Measurements from ENCODE around the gene ANKHD1. TPM values are rescaled to one million over a fixed set of nuclear protein-coding genes. Genes with fewer than 3 reads are reported as not detected.

The ANKHD1 gene
- total RNA-seq (2014; rRNA removed; shearing (Covaris generic)): 63.7 and 82.0 TPM in 2 replicates

GRCh38 chr5:140401362-140402257 lies at the start of gene ANKHD1:
ANKHD1 (plus strand) TSS chr5:140401833; CDS start chr5:140401968, 135 bp downstream.
- Histone ChIP-seq H3K36me3 (peaks cover 8% of the 10 kb centered on the region), H3K9me3 (replicated peaks) (peaks cover 5% of the 10 kb centered on the region; the same call in 1 of the 2 replicates)

GRCh38 chr5:140355546-140355945 lies 46.1 kb upstream of the ANKHD1 start:
- DNase-seq (ENCODE audit: low read depth in 1 of 2, low spot score in 2 of 2): no peak
- H3K36me3 ChIP-seq: no peaks in the 10 kb centered on the region

More at GRCh38 chr5:140401362-140402257, at the start of gene ANKHD1:
- Histone ChIP-seq H3K27me3 (replicated peaks) (no peaks in the 10 kb centered on the region), H3K4me3 (peak within 1 kb of the TSS; percentile 85), H3K27ac (peak within 1 kb of the TSS; percentile 42), H3K4me1 (replicated peaks) (peaks cover 11% of the 10 kb centered on the region)
- peak; percentile 100 for DNase-seq (ENCODE audit: low read depth in 1 of 2, low spot score in 2 of 2)

DNA sequence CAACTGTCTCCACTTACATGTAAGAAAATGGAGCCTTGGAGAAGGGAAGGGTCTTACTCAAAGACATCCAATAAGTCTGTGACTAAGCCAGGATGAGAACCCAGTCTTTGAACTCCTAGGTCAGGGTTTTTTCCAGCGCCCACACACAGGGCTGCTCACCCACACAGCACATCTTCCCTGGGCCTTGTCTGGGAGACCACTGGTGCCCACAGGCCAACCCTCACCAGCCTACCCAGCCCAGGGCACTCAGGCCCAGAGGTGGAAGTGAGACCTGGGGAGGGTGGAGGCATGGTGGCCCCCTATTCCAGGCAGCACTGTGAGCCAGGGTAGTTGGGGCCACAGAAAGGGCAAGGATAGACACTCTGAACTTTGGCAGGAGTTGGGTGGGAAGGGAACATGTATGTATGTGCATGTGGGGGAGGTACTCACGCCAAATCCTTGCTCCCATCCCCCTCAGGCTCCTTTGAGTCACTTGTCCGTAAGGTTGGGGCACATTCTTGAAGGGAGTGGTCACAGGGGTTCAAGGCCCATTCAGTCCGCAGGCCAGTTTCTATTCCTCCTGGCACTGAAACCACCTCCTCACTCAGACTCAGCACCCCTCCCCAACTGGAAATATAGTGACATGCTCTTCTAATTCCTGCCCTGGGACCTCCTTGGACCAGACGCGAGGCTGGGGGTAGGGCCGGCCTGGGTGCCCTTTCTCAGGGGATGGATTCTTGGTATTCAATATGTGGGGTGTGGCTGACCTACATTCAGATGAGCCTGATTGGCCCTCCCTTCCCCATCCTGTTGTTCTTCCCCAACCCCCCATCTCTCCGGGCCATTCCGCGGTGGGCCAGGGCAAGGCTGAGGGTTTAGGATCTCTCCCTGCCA lies 44.5 kb upstream of the ANKHD1 start:
- no peak for DNase-seq (ENCODE audit: low read depth in 1 of 2, low spot score in 2 of 2)
- H3K4me3 ChIP-seq: no peak overlapping the region
- no peaks in the 10 kb centered on the region for H3K36me3 ChIP-seq
- H3K9me3 ChIP-seq (replicated peaks): no peaks in the 10 kb centered on the region
- peaks cover 3% of the 10 kb centered on the region; the same call in 1 of the 2 replicates for H3K4me1 ChIP-seq (replicated peaks)
- no peaks in the 10 kb centered on the region for H3K27me3 ChIP-seq (replicated peaks)
- H3K27ac ChIP-seq: no peak overlapping the region

More at GRCh38 chr5:140355546-140355945, 46.1 kb upstream of the ANKHD1 start:
- Histone ChIP-seq H3K9me3 (replicated peaks) (no peaks in the 10 kb centered on the region), H3K27me3 (replicated peaks) (no peaks in the 10 kb centered on the region), H3K4me3 (no peak overlapping the region), H3K4me1 (replicated peaks) (peaks cover 3% of the 10 kb centered on the region; the same call in 1 of the 2 replicates), H3K27ac (no peak overlapping the region)

- Histone ChIP-seq H3K4me3 (no peak overlapping the region), H3K36me3 (no peaks in the 10 kb centered on the region), H3K27ac (no peak overlapping the region), H3K27me3 (replicated peaks) (no peaks in the 10 kb centered on the region), H3K4me1 (replicated peaks) (peaks cover 3% of the 10 kb centered on the region; the same call in 1 of the 2 replicates), H3K9me3 (replicated peaks) (no peaks in the 10 kb centered on the region)
- peak; percentile 87 to 89 for DNase-seq (ENCODE audit: low read depth in 1 of 2, low spot score in 2 of 2)
Observed at GRCh38 chr5:140357726-140358093, 43.9 kb upstream of the ANKHD1 start.

DNA sequence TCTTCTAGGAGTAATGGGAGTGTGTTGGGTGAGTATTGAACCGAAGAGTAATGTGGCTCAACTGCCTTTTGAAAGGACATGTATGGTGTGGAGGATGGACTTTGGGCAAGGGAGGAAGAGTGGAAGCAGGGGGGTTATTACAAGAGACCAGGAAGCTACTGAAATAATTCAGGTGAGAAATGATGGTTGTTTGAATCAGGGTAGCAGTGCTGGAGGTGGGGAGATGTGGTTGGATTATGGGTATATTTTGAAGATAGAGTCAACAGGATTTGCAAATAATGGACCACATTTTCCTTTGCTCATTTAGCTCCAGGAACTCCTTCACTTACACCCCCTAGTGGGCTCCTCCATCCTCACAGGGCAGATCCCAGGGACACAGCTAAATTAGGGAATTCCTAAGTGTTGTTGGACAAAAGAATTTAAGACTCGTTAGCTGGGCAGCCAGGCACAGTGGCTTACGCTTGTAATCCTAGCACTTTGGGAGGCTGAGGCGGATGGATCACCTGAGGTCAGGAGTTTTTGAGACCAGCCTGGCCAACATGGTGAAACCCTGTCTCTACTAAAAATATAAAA lies 42.8 kb upstream of the ANKHD1 start:
- H3K9me3 ChIP-seq (replicated peaks): no peaks in the 10 kb centered on the region
- DNase-seq (ENCODE audit: low read depth in 1 of 2, low spot score in 2 of 2): peak in 1 of 2 experiments; percentile 41
- H3K27me3 ChIP-seq (replicated peaks): no peaks in the 10 kb centered on the region
- no peaks in the 10 kb centered on the region for H3K36me3 ChIP-seq
- H3K4me3 ChIP-seq: no peak overlapping the region
- no peak overlapping the region for H3K27ac ChIP-seq
- H3K4me1 ChIP-seq (replicated peaks): peaks cover 6% of the 10 kb centered on the region

DNA sequence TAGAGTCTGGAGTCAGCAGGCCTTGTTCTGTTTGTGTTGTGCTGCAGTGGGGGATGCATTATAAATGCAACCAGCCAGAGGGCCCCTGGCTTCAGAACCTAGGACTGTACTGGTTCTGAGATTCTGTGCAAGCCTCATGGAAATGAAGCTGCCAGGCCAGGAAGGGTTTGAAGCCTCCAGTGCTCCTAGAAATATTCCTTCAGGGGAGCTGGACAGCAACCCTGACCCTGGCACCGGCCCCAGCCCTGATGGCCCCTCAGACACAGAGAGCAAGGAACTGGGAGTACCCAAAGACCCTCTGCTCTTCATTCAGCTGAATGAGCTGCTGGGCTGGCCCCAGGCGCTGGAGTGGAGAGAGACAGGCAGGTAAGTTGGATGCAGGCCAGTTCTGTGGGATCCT lies 41.5 kb upstream of the ANKHD1 start, which contains the start of gene SLC4A9:
TSS of gene SLC4A9 (plus strand) at position 94 of the 400 bp plus-strand sequence. CDS start at position 137, 43 bp downstream.
- Histone ChIP-seq H3K27ac (no peak within 1 kb of the TSS), H3K4me1 (replicated peaks) (peaks cover 6% of the 10 kb centered on the region), H3K36me3 (no peaks in the 10 kb centered on the region), H3K9me3 (replicated peaks) (no peaks in the 10 kb centered on the region), H3K27me3 (replicated peaks) (no peaks in the 10 kb centered on the region), H3K4me3 (no peak within 1 kb of the TSS)
- DNase-seq (ENCODE audit: low read depth in 1 of 2, low spot score in 2 of 2): no peak

DNA sequence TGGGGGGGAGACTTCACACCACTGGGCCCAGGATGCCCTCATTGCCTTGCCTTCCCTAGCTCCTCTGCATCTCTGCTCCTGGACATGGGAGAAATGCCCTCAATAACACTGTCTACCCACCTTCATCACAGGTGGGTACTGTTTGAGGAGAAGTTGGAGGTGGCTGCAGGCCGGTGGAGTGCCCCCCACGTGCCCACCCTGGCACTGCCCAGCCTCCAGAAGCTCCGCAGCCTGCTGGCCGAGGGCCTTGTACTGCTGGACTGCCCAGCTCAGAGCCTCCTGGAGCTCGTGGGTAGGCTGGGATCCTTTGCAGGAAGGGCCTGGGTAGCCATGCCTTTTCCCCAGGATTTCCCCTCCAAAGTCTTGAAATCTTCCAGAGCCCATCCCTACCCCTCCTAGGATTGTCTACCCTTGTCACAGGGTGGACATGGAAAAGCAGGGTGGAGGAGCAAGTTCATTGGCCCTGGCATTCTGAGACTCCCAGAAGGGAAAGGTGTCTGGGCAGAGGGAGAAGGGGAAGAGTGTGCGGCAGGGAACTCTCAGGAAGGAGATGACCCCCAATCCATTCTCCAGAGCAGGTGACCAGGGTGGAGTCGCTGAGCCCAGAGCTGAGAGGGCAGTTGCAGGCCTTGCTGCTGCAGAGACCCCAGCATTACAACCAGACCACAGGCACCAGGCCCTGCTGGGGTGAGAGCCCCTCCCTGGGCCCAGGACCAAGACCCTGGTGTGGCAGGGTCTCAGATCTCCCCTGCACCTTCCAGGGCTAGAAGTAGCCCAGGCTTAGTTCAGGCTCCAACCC lies 40.8 kb upstream of the ANKHD1 start:
- peaks cover 6% of the 10 kb centered on the region for H3K4me1 ChIP-seq (replicated peaks)
- DNase-seq (ENCODE audit: low read depth in 1 of 2, low spot score in 2 of 2): no peak
- no peaks in the 10 kb centered on the region for H3K9me3 ChIP-seq (replicated peaks)
- H3K36me3 ChIP-seq: no peaks in the 10 kb centered on the region
- no peak overlapping the region for H3K4me3 ChIP-seq
- no peaks in the 10 kb centered on the region for H3K27me3 ChIP-seq (replicated peaks)
- no peak overlapping the region for H3K27ac ChIP-seq

DNA sequence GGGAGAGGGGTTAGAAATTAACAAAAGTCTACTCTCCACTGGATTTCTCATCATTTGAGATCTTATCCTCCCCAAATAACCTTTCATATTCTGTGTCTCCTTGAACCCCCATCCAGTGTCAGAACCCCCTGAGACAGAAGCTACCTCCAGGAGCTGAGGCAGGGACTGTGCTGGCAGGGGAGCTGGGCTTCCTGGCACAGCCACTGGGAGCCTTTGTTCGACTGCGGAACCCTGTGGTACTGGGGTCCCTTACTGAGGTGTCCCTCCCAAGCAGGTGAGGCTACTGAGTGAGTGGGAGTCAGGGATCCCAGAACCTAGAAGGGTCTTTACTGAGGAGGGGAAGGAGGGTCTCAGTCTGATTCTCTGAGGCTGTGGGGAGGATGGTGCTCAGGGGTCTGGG lies 39.7 kb upstream of the ANKHD1 start:
- no peaks in the 10 kb centered on the region for H3K9me3 ChIP-seq (replicated peaks)
- H3K4me3 ChIP-seq: no peak overlapping the region
- H3K4me1 ChIP-seq (replicated peaks): peaks cover 6% of the 10 kb centered on the region
- H3K36me3 ChIP-seq: no peaks in the 10 kb centered on the region
- DNase-seq (ENCODE audit: low read depth in 1 of 2, low spot score in 2 of 2): no peak
- H3K27ac ChIP-seq: no peak overlapping the region
- no peaks in the 10 kb centered on the region for H3K27me3 ChIP-seq (replicated peaks)

GRCh38 chr5:140362311-140362710 lies 39.3 kb upstream of the ANKHD1 start:
- no peaks in the 10 kb centered on the region for H3K36me3 ChIP-seq
- H3K4me3 ChIP-seq: no peak overlapping the region
- no peaks in the 10 kb centered on the region for H3K9me3 ChIP-seq (replicated peaks)
- no peak for DNase-seq (ENCODE audit: low read depth in 1 of 2, low spot score in 2 of 2)
- no peaks in the 10 kb centered on the region for H3K27me3 ChIP-seq (replicated peaks)
- peaks cover 6% of the 10 kb centered on the region for H3K4me1 ChIP-seq (replicated peaks)
- no peak overlapping the region for H3K27ac ChIP-seq

DNA sequence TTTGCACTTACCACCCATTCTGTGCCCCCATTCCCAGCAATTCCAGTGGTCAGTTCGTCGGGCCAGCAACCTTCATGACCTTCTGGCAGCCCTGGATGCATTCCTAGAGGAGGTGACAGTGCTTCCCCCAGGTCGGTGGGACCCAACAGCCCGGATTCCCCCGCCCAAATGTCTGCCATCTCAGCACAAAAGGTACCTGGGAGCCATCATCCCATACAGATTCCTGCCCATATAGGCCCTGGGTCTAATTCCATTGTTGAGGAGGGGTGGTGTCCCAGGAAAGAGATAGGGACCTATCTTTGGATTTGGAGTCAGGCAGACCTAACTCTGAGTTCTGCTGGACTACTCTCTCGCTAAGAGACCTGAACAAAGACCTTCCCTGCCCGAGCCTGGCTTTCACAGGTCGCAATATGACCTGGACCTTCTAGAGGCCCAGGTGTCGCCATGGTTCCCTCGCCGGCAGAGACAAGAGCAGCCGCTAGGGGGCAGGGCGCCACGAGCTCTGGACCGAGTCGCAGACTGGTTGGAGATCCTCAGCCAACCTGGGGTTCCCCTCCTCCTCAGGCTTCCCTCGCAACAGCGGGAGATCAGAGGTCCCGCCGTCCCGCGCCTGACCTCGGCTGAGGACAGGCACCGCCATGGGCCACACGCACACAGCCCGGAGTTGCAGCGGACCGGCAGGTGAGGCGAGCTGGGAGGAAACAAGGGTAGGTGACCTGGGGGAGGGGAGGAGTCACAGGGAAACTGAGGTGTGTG lies 38.6 kb upstream of the ANKHD1 start:
- peak; percentile 43 to 79 for DNase-seq (ENCODE audit: low read depth in 1 of 2, low spot score in 2 of 2)
- Histone ChIP-seq H3K36me3 (no peaks in the 10 kb centered on the region), H3K4me3 (no peak overlapping the region), H3K27ac (no peak overlapping the region), H3K4me1 (replicated peaks) (peaks cover 4% of the 10 kb centered on the region; the same call in 1 of the 2 replicates), H3K9me3 (replicated peaks) (no peaks in the 10 kb centered on the region), H3K27me3 (replicated peaks) (no peaks in the 10 kb centered on the region)

- peaks cover 4% of the 10 kb centered on the region; the same call in 1 of the 2 replicates for H3K4me1 ChIP-seq (replicated peaks)
- no peak overlapping the region for H3K4me3 ChIP-seq
- H3K36me3 ChIP-seq: no peaks in the 10 kb centered on the region
- no peaks in the 10 kb centered on the region for H3K9me3 ChIP-seq (replicated peaks)
- H3K27me3 ChIP-seq (replicated peaks): no peaks in the 10 kb centered on the region
- H3K27ac ChIP-seq: no peak overlapping the region
- no peak for DNase-seq (ENCODE audit: low read depth in 1 of 2, low spot score in 2 of 2)
Observed at GRCh38 chr5:140363631-140364471, 37.8 kb upstream of the ANKHD1 start.

DNA sequence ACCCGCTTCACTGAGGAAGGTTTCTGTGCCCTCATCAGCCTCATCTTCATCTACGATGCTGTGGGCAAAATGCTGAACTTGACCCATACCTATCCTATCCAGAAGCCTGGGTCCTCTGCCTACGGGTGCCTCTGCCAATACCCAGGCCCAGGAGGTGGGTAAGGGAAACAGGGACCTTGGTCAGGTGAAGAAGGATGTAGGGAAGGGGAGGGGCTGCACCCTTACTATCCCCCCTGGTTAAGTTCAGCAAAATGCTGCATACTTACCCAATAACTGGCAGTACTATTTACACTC lies 37.2 kb upstream of the ANKHD1 start:
- no peak overlapping the region for H3K27ac ChIP-seq

More for the DNA sequence above, 37.2 kb upstream of the ANKHD1 start:
- Histone ChIP-seq H3K36me3 (no peaks in the 10 kb centered on the region), H3K27me3 (replicated peaks) (no peaks in the 10 kb centered on the region), H3K4me1 (replicated peaks) (peaks cover 4% of the 10 kb centered on the region; the same call in 1 of the 2 replicates), H3K4me3 (no peak overlapping the region), H3K9me3 (replicated peaks) (no peaks in the 10 kb centered on the region)
- no peak for DNase-seq (ENCODE audit: low read depth in 1 of 2, low spot score in 2 of 2)

All from SJSA1 (cell line).